Panc1 (cell line): ENCODE measurements around the gene KRTAP9-2.
"Not testable (repeated sequence)": the region's sequence is repeated elsewhere in the genome, so short reads cannot be mapped to it uniquely, and the experiment has no call there.

Source experiments
- TF ChIP-seq, protein P1 (sequence below): fragments of 450-650 bp; IDR thresholded peaks from 2 replicates; pipeline ENCODE4 v1.5.1; 2017; ENCODE audit warnings: mild to moderate bottlenecking
- TF ChIP-seq, protein P2 (sequence below), 2 experiments: IDR thresholded peaks; 2 replicates each; pipeline ENCODE4 v1.6.1; 2011 to 2012; ENCODE audit warnings: low read depth in 2 of 2, control low read depth in 1 of 2, low read length in 1 of 2, mild to moderate bottlenecking in 1 of 2, moderate library complexity in 1 of 2; ENCODE audit not compliant: insufficient read depth in 1 of 2

DNA sequence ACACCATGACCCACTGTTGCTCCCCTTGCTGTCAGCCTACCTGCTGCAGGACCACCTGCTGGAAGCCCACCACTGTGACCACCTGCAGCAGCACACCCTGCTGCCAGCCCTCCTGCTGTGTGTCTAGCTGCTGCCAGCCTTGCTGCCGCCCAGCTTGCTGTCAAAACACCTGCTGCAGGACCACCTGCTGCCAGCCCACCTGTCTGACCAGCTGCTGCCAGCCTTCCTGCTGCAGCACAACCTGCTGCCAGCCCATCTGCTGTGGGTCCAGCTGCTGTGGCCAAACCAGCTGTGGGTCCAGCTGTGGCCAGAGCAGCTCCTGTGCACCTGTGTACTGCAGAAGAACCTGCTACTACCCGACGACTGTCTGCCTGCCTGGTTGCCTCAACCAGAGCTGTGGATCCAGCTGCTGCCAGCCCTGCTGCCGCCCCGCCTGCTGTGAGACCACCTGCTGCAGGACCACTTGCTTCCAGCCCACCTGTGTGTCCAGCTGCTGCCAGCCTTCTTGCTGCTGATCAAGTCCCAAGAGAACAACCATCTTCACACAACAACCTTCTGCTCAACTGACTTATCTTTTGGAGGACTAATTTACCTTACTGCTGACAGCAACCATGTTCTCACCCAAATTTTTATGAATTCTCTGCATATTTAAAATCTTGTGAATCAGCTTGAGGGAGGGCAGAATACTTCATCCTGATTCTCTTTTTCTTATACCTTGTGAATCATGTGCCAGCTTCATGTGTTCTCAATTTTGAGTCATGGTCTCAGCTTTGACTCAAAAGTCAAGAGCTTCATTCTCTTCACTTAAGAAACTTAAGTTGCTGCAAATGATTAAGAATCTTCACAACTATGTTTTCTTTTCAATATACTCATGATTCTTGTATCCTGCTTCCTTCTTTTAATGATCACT is 29.2 kb downstream of the KRTAP9-2 start, which contains the start of gene KRTAP9-9:
- TF ChIP-seq, protein P1, sequence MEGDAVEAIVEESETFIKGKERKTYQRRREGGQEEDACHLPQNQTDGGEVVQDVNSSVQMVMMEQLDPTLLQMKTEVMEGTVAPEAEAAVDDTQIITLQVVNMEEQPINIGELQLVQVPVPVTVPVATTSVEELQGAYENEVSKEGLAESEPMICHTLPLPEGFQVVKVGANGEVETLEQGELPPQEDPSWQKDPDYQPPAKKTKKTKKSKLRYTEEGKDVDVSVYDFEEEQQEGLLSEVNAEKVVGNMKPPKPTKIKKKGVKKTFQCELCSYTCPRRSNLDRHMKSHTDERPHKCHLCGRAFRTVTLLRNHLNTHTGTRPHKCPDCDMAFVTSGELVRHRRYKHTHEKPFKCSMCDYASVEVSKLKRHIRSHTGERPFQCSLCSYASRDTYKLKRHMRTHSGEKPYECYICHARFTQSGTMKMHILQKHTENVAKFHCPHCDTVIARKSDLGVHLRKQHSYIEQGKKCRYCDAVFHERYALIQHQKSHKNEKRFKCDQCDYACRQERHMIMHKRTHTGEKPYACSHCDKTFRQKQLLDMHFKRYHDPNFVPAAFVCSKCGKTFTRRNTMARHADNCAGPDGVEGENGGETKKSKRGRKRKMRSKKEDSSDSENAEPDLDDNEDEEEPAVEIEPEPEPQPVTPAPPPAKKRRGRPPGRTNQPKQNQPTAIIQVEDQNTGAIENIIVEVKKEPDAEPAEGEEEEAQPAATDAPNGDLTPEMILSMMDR = not testable (repeated sequence)
- TF ChIP-seq, protein P2, sequence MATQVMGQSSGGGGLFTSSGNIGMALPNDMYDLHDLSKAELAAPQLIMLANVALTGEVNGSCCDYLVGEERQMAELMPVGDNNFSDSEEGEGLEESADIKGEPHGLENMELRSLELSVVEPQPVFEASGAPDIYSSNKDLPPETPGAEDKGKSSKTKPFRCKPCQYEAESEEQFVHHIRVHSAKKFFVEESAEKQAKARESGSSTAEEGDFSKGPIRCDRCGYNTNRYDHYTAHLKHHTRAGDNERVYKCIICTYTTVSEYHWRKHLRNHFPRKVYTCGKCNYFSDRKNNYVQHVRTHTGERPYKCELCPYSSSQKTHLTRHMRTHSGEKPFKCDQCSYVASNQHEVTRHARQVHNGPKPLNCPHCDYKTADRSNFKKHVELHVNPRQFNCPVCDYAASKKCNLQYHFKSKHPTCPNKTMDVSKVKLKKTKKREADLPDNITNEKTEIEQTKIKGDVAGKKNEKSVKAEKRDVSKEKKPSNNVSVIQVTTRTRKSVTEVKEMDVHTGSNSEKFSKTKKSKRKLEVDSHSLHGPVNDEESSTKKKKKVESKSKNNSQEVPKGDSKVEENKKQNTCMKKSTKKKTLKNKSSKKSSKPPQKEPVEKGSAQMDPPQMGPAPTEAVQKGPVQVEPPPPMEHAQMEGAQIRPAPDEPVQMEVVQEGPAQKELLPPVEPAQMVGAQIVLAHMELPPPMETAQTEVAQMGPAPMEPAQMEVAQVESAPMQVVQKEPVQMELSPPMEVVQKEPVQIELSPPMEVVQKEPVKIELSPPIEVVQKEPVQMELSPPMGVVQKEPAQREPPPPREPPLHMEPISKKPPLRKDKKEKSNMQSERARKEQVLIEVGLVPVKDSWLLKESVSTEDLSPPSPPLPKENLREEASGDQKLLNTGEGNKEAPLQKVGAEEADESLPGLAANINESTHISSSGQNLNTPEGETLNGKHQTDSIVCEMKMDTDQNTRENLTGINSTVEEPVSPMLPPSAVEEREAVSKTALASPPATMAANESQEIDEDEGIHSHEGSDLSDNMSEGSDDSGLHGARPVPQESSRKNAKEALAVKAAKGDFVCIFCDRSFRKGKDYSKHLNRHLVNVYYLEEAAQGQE (IDR thresholded peaks at IDR 0.05; ENCODE audit: insufficient read depth in 1 of 2, low read depth in 2 of 2, low read length in 1 of 2) = not testable (repeated sequence)
